ENCODE data around the gene MAFF. TPM values are rescaled to one million over a fixed set of nuclear protein-coding genes. Genes with fewer than 3 reads are reported as not detected.

MAFF gene
- total RNA-seq, 1 experiment from 2014 or later: 3.2 TPM

DNA sequence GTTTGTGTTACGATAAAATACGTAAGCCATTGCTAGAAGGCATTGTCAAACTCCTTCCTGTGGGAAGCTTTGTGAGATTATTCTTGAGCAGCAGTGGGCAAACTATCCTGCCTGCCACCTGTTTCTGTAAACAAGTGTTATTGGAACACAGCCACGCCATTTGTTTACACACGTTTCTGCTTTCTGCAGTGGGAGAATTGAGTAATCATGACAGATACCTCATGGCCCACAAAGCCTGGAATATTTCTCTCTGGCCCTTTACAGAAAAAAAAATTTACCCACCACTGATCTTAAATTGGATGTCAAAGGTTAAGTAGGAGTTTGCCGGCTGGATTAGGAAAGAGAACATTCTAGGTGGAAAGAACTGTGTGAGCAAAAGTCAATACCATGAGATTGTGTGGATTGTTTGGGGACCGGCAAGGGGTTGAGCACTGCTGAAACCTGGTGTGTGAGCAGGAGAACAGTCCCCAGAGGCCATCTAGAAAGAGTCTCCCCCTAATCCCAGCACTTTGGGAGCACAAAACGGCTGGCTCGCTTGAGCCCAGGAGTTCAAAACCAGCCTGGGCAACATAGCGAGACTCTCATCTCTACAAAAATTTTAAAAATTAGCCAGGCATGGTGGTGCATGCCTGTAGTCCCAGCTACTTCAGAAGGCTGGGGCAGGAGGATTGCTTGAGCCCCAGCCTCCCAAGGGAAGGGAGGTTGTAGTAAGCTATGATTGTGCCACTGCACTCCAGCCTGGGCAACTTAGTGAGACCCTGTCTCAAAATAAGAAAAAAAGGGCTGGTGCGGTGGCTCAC is 14.2 kb upstream of the MAFF start:
- H3K27me3 ChIP-seq: no peaks in the 10 kb centered on the region
- no peaks in the 10 kb centered on the region for H3K9me3 ChIP-seq (replicated peaks)
- peaks cover 4% of the 10 kb centered on the region; the same call in 1 of the 2 replicates for H3K4me1 ChIP-seq
- H3K4me3 ChIP-seq: no peak overlapping the region
- no peak overlapping the region for H3K27ac ChIP-seq
- peak in 1 of 2 experiments; percentile 30 for DNase-seq
- H3K36me3 ChIP-seq: no peaks in the 10 kb centered on the region

DNA sequence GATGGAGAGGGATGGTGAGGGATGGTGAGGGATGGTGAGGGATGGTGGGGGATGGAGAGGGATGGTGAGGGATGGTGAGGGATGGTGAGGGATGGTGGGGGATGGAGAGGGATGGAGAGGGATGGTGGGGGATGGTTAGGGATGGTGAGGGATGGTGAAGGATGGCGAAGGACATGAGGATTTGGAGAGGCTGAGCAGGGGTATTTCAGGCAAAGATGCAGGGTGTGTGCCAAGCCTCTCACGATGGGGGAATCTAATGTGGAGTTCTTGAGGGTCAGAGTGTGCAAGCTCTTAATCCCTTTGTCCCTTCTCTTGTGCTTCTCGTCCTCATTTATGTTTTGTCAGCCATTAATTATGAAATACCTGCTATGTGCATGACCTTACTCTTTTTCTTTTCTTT is 12.7 kb upstream of the MAFF start:
- no peak for DNase-seq
- Histone ChIP-seq H3K4me1 (peaks cover 4% of the 10 kb centered on the region; the same call in 1 of the 2 replicates), H3K9me3 (replicated peaks) (no peaks in the 10 kb centered on the region), H3K27me3 (no peaks in the 10 kb centered on the region), H3K27ac (no peak overlapping the region), H3K36me3 (no peaks in the 10 kb centered on the region), H3K4me3 (no peak overlapping the region)

DNA sequence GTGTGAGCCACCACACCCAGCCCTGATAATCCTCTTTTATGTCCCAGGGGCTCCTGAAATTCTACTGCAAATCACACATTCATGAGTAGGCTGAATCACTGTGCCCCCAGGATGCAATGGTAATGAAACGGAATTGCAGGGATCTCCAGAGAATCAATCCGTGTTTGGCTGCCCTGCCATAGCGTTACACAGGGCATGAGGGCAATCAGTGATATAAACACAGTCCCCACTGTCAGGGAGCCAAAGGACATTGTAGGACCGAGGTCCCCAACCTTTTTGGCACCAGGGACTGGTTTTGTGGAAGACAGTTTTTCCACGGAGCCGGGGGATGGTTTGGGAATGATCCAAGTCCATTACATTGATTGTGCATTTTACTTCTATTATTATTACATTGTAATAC is 11.2 kb upstream of the MAFF start:
- Histone ChIP-seq H3K27me3 (no peaks in the 10 kb centered on the region), H3K4me1 (peaks cover 14% of the 10 kb centered on the region), H3K36me3 (no peaks in the 10 kb centered on the region), H3K4me3 (no peak overlapping the region), H3K27ac (no peak overlapping the region), H3K9me3 (replicated peaks) (no peaks in the 10 kb centered on the region)
- DNase-seq: no peak

DNA sequence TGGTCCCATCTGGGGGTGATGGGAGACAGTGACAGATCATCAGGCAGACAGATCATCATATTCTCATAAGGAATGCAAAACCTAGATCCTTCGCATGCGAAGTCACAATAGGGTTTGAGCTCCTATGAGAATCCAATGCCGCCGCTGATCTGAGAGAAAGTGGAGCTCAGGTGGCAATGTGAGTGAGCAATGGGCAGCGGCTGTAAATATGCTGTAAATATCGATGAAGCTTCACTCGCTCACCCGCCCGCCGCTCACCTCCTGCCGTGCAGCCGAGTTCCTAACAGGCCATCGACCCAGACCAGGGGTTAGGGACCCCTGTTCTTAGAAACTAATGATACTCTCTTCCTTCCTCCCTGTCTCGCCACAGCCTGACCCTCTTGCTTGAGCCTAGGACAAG is 10.7 kb upstream of the MAFF start:
- H3K27ac ChIP-seq: no peak overlapping the region
- no peak for DNase-seq
- no peaks in the 10 kb centered on the region for H3K9me3 ChIP-seq (replicated peaks)
- H3K4me1 ChIP-seq: peaks cover 14% of the 10 kb centered on the region
- no peaks in the 10 kb centered on the region for H3K27me3 ChIP-seq
- no peaks in the 10 kb centered on the region for H3K36me3 ChIP-seq
- H3K4me3 ChIP-seq: no peak overlapping the region

DNA sequence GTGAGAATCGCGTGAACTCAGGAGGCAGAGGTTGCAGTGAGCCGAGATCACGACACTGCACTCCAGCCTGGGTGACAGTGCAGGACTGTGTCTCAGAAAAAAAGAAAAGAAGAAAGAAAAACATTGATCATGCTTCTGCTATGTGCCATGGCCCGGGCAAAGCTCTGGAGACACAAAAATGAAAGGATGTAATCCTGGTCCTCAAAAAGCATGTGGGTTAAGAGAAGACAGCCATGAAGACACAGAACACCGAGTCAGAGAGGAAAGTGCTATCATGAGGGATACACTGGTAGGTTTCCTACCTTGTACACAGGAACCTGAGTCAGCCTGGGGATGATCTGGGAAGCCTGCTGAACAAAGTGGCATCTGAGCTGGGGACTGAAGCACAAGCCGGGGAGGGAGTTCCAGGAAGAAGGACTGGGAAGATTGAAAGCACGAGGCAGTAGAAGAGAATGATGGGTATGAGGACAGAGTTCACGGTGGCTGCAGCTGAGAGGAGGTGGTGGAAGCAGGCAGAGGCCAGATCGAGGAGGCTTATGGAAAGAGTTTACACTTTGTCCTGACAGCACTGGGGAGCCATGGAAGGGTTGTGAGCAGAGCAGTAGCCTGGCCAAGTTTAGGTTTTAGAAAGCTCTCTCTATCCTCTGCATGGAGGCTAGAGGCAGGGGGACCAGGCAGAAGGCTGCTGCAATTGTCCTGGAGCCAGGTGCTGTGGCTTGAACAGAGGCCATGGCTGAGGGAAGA is 9.9 kb upstream of the MAFF start:
- Histone ChIP-seq H3K9me3 (replicated peaks) (no peaks in the 10 kb centered on the region), H3K36me3 (no peaks in the 10 kb centered on the region), H3K27me3 (no peaks in the 10 kb centered on the region), H3K4me3 (no peak overlapping the region), H3K27ac (no peak overlapping the region), H3K4me1 (peaks cover 14% of the 10 kb centered on the region)
- no peak for DNase-seq

DNA sequence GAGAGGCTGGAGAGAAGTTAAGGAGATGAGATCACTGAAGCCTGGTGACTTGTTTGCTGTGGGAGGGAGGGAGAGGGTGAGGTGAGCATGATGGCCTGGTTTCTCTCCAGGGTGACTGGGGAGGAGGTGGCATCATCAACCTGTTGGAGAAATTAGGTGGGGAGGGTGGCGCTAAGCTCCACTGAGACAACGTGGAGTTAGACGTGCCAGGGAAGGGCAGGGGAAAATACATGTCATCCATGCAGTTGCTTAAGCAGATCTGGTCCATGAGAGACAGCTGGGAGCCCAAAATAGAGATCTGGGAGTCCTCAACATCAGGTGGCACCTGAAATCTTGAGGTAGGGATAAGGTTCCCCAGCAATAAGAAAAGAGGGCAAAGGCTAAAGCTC is 9.3 kb upstream of the MAFF start:
- no peak overlapping the region for H3K4me3 ChIP-seq
- DNase-seq: no peak
- H3K27ac ChIP-seq: no peak overlapping the region
- no peaks in the 10 kb centered on the region for H3K9me3 ChIP-seq (replicated peaks)
- no peaks in the 10 kb centered on the region for H3K27me3 ChIP-seq
- peaks cover 10% of the 10 kb centered on the region for H3K4me1 ChIP-seq
- no peaks in the 10 kb centered on the region for H3K36me3 ChIP-seq

DNA sequence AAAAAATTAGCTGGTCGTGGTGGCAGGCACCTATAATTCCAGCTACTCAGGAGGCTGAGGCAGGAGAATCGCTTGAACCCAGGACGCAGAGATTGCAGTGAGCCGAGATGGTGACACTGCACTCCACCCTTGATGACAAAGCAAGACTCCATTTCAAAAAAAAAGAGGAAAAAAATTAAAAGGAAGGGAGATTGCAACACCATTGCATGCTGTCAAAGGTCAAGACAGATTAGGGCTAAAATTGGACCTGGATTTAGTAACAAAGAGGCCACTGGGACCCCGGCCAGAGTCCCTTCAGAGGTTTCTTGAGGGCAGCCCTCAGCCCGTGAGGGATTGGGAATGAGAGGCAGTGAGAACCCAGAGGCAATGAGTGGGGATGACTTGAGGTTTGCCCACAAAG is 8.2 kb upstream of the MAFF start:
- Histone ChIP-seq H3K4me1 (peaks cover 10% of the 10 kb centered on the region), H3K36me3 (no peaks in the 10 kb centered on the region), H3K27me3 (no peaks in the 10 kb centered on the region), H3K27ac (no peak overlapping the region), H3K9me3 (replicated peaks) (no peaks in the 10 kb centered on the region), H3K4me3 (no peak overlapping the region)
- DNase-seq: no peak

DNA sequence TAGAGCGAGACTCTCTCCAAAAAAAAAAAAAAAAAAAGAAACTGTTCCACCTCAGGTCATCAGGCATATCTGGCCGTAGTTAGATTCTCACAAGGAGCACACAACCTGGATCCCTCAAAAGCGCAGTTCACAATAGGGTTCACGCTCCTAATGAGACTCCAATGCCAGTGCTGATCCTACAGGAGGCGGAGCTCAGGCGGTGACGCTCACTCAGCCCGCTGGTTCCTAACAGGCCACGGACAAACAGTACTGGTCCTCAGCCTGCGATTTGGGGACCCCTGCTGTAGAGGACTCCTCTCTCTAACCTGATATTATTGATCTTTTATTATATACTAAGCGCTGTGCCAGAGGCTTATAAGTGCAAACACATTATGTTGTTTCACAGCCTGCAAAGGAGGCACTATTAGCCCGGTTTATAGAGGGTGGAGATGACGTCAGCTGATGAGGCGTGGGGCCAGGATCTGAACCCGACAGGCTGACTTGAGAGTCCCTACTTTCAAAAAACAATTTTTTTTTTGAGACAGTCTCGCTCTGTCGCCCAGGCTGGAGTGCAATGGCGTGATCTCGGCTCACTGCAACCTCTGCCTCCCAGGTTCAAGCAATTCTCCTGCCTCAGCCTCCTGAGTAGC is 4.9 kb upstream of the MAFF start:
- peaks cover 14% of the 10 kb centered on the region for H3K4me1 ChIP-seq
- no peaks in the 10 kb centered on the region for H3K9me3 ChIP-seq (replicated peaks)
- DNase-seq: peak in 1 of 2 experiments; percentile 41
- H3K27ac ChIP-seq: no peak overlapping the region
- H3K4me3 ChIP-seq: peak overlapping the region; percentile 7; the same call in 1 of the 2 replicates
- no peaks in the 10 kb centered on the region for H3K36me3 ChIP-seq
- H3K27me3 ChIP-seq: no peaks in the 10 kb centered on the region

DNA sequence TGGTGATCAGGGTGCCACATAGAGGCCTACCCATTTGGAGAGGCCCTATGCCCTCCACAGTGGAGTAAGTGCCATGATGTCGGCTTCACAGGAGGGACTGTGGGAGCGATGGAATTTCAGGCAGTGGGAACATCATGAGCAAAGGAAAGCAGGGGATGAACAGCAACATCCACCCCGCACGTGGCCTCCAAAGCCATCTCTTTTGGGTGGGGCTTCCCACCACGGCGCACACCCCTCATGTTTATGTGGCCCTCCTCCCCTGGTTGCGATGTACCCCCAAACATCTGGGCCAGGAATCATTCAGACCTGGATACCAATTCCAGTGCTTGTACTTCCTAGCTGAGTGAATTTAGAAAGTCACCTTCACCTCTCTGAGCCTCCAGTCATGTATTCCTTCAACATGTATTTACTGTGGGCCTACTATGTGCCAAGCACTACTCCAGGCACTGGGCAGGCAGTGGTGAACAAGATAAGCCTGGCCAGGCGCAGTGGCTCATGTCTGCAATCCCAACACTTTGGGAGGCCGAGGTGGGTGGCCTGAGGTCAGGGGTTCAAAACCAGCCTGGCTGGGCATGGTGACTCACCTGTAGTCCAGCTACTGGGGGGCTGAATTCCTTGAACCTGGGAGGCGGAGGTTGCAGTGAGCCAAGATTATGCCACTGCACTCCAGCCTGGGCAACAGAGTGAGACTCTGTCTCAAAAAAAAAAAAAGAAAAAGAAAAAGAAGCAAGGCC is 1.8 kb upstream of the MAFF start:
- no peaks in the 10 kb centered on the region for H3K27me3 ChIP-seq
- H3K4me1 ChIP-seq: peaks cover 5% of the 10 kb centered on the region
- H3K9me3 ChIP-seq (replicated peaks): no peaks in the 10 kb centered on the region
- H3K4me3 ChIP-seq: no peak overlapping the region
- H3K27ac ChIP-seq: no peak overlapping the region
- no peak for DNase-seq
- no peaks in the 10 kb centered on the region for H3K36me3 ChIP-seq

DNA sequence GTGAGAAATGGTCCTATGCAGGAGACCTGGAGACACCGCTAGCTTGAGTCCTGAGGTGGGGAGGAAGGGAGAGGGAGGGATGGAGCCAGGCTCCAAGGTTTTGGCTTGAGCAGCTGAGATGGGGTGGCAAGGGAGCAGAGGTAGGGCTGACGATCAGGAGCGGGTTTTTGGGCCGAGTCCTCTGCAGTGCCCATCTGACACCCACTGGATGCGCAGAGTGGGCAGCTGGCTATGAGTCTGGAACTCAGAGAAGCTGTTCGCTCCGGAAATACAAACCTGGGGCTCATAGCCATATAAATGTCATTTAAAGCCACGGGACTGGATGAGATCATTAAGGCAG is 453 bp upstream of the MAFF start:
- no peak for DNase-seq
- Histone ChIP-seq H3K36me3 (no peaks in the 10 kb centered on the region), H3K4me3 (peak overlapping the region; percentile 87), H3K4me1 (0 out of 2 replicates have a peak, but pooled peaks cover 4% of the 10 kb centered on the region), H3K27ac (no peak overlapping the region), H3K9me3 (replicated peaks) (no peaks in the 10 kb centered on the region), H3K27me3 (no peaks in the 10 kb centered on the region)

DNA sequence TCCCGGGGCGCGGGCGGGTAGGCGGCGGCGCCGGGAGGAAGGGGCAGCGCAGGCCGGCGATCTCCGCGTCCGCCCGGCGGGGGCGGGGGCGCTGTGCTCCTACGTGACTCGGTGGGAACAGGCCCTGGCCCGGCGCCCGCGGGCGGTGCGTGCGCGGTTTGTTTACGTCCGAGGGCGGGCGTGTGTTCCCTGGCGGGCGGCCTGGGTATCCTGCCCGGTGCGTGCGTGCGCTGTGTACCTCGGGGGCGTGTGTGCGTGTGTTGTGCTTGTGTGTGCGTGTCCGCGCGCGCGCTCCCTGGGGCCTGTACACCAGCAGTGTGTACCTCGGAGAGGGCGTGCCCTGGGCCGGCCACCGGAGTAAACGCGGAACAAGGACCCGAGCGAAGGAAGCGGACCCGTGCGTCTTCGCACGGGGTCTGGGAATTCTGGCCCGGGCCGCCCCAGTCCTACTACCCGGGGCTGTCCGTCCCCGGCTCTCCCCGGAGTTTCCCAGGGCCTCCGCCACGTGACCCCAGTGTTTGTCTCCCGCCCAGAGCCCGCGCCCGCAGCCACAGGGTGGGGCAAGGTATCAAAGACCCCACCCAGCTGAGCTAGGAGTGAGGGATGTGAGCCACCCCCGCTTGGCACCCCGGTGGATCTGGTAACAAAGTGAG is 769 bp downstream of the MAFF start:
- Histone ChIP-seq H3K36me3 (no peaks in the 10 kb centered on the region), H3K4me3 (peak overlapping the region; percentile 87), H3K27ac (peak overlapping the region; percentile 79; the same call in 1 of the 2 replicates), H3K4me1 (0 out of 2 replicates have a peak, but pooled peaks cover 4% of the 10 kb centered on the region), H3K9me3 (replicated peaks) (no peaks in the 10 kb centered on the region), H3K27me3 (no peaks in the 10 kb centered on the region)
- DNase-seq: peak; percentile 56 to 57

DNA sequence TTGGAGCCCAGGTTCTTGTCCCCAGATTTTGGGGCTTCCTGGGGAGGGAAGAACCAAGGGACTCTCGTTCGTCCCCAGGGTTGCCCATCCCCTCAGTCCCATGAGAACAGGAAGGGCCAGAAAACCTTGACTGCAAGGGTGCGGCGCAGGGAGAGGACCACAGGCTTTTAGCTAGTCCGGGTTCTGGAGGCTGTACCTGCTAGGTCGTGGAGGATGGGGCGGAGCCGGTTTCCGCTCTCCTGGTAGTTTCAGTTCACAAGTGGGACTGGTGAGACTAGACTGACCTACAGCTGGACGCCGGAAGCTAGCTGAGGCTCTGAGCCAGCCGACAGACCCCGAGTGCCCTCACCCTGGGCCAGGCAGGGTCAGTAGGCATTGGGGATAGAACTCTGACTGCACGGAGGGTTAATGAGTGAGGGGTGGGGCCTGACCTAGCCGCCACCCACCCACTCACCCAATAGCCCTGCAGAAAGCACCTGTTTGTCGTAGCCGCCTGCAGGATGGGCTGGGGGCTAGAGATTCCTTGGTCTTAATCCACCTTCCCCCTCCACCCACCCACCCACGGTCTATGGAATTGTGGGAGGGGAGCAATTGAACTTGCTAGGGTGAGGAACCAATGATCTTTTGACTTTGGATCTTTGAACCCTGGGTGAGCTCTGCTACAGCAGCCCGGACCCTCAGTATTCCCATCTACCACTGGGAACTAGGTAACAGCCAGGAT is 1.5 kb downstream of the MAFF start:
- Histone ChIP-seq H3K9me3 (replicated peaks) (no peaks in the 10 kb centered on the region), H3K27ac (peak overlapping the region; percentile 79; the same call in 1 of the 2 replicates), H3K27me3 (no peaks in the 10 kb centered on the region), H3K4me3 (peak overlapping the region; percentile 87), H3K36me3 (no peaks in the 10 kb centered on the region), H3K4me1 (0 out of 2 replicates have a peak, but pooled peaks cover 4% of the 10 kb centered on the region)
- peak in 1 of 2 experiments; percentile 27 for DNase-seq

DNA sequence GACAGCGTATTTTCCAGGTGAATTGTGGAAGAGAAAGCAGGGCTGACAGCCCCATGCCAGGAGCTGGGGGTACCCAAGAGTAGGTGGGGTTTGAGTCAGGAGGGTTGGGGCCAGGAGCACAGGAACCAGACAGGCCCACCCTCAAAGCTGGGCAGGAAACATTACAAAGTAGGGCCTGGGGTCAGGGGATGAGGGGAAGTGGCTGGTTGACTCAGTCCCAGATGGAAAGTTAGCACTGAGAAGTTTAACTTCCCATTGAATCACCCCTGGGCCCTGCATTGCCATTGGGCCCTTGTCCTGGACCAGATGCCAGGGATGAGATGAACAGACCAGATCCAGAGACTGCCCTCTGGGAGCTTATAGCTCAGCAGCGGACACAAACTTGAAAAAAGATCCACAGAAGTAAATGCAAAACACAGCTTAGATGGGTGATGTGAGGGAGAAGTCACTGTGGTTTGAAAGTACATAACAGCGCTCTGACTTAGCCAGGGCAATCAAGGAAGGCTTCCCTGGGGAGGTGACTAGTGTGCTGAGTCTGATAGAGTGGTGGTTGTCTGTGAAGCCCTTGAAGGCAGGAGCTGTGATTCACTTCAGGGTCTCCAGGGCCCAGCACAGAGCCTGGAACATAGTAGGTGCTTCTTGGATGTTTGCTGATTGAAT is 2.2 kb downstream of the MAFF start:
- Histone ChIP-seq H3K9me3 (replicated peaks) (no peaks in the 10 kb centered on the region), H3K4me1 (0 out of 2 replicates have a peak, but pooled peaks cover 4% of the 10 kb centered on the region), H3K27ac (no peak overlapping the region), H3K4me3 (no peak overlapping the region), H3K27me3 (no peaks in the 10 kb centered on the region), H3K36me3 (no peaks in the 10 kb centered on the region)
- DNase-seq: no peak

All from SJCRH30 (cell line).